MCF 10A (cell line): ENCODE measurements around the gene TUBA3E. TPM values are rescaled to one million over a fixed set of nuclear protein-coding genes. Genes with fewer than 3 reads are reported as not detected.
"Not testable (repeated sequence)": the region's sequence is repeated elsewhere in the genome, so short reads cannot be mapped to it uniquely, and the experiment has no call there.

Source experiments
- BruUV-seq: library from RNA; stranded (reverse); fragments of 400-500 nt; replicated peaks from 2 replicates; lab custom pipeline; 2021; lab: Mats Ljungman, UMichigan
- CTCF ChIA-PET: fragments of 300-600 bp; sonication (Branson Sonifier 250); formaldehyde crosslinking; extraction: SDS; loops from one replicate; lab custom pipeline; 2021; ENCODE audit warnings: antibody characterized with exemption, inconsistent platforms; lab: Yijun Ruan, JAX
- POLR2A ChIA-PET: fragments of 300-600, 350-650 bp; sonication (Branson Sonifier 250); formaldehyde crosslinking; extraction: SDS; loops from one replicate; lab custom pipeline; 2020; ENCODE audit warnings: antibody characterized with exemption, inconsistent platforms; lab: Yijun Ruan, JAX
- DNase-seq: peaks from one replicate; pipeline ENCODE4 v3.0.0-alpha.2; 2018; ENCODE audit not compliant: unreplicated experiment
- H3K27ac Mint-ChIP-seq: one replicate; pipeline ENCODE4 v1.8.0; 2022; ENCODE audit warnings: mild to moderate bottlenecking, low read depth, mixed read lengths; ENCODE audit not compliant: unreplicated experiment
- H3K27me3 Mint-ChIP-seq: one replicate; pipeline ENCODE4 v1.8.0; 2022; ENCODE audit warnings: mixed read lengths; ENCODE audit not compliant: insufficient read depth, unreplicated experiment
- H3K36me3 Mint-ChIP-seq: one replicate; pipeline ENCODE4 v1.8.0; 2022; ENCODE audit warnings: mild to moderate bottlenecking, moderate library complexity, mixed read lengths; ENCODE audit not compliant: insufficient read depth, unreplicated experiment
- H3K4me1 Mint-ChIP-seq: one replicate; pipeline ENCODE4 v1.8.0; 2022; ENCODE audit warnings: mixed read lengths; ENCODE audit not compliant: insufficient read depth, unreplicated experiment
- H3K4me3 Mint-ChIP-seq: one replicate; pipeline ENCODE4 v1.8.0; 2022; ENCODE audit warnings: mild to moderate bottlenecking, moderate library complexity, mixed read lengths; ENCODE audit not compliant: unreplicated experiment
- H3K9me3 Mint-ChIP-seq: one replicate; pipeline ENCODE4 v1.8.0; 2022; ENCODE audit warnings: mixed read lengths; ENCODE audit not compliant: unreplicated experiment
- intact Hi-C: fragments of 100-400 bp; cut with micrococcal nuclease; formaldehyde crosslinking; loops from 2 replicates; pipeline ENCODE4 v1.14.1; 2022
- total RNA-seq: library from RNA; stranded (reverse); gene quantifications from 2 replicates; pipeline ENCODE4 v1.2.3, GENCODE V29; 2022
- TF ChIP-seq, protein P1 (sequence below): fragments of 200-600 bp; IDR thresholded peaks from one replicate; pipeline ENCODE4 v1.8.0; 2022; ENCODE audit warnings: antibody characterized with exemption, mild to moderate bottlenecking; ENCODE audit not compliant: unreplicated experiment

TUBA3E gene
- total RNA-seq, 1 experiment from 2014 or later = not detected

DNA sequence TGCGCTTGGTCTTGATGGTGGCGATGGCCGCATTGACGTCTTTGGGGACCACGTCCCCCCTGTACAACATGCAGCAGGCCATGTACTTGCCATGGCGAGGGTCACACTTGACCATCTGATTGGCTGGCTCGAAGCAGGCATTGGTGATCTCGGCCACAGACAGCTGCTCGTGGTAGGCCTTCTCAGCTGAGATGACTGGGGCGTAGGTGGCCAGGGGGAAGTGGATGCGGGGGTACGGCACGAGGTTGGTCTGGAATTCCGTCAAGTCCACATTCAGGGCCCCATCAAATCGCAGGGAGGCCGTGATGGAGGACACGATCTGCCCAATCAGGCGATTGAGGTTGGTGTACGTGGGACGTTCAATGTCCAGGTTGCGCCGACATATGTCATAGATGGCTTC is 4.4 kb downstream of the TUBA3E start:
- H3K4me3 Mint-ChIP-seq, CTCF ChIA-PET, H3K27ac Mint-ChIP-seq, H3K4me1 Mint-ChIP-seq, H3K36me3 Mint-ChIP-seq, H3K9me3 Mint-ChIP-seq, POLR2A ChIA-PET, BruUV-seq, DNase-seq, intact Hi-C loops, H3K27me3 Mint-ChIP-seq: not testable (repeated sequence)

DNA sequence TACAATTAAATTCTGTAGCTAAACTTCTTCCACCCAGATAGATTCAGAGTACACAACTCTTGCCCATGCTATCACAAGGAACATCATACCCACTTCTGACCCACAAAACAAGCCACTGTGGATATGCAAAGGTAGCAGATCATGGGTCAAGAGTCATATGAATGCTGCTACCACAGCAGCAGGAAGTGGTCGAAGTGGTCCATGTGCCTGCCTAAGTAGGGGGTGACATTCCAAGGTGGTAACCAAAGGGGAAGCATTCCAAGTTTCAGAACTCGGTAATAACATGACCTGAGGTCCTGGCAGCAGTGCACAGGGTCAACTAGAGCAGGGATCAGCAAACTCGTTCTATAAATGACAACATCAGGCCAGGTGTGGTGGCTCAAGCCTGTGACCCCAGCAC is 5.8 kb downstream of the TUBA3E start:
- intact Hi-C loops, H3K36me3 Mint-ChIP-seq, H3K27ac Mint-ChIP-seq, BruUV-seq, H3K4me3 Mint-ChIP-seq, H3K4me1 Mint-ChIP-seq, DNase-seq, POLR2A ChIA-PET, H3K27me3 Mint-ChIP-seq, H3K9me3 Mint-ChIP-seq: not testable (repeated sequence)
- CTCF ChIA-PET = interaction anchor here (0.7 kb wide), 1 partner anchor 914 kb away, joined by 4 read pairs; no protein-coding TSS in a partner anchor

DNA sequence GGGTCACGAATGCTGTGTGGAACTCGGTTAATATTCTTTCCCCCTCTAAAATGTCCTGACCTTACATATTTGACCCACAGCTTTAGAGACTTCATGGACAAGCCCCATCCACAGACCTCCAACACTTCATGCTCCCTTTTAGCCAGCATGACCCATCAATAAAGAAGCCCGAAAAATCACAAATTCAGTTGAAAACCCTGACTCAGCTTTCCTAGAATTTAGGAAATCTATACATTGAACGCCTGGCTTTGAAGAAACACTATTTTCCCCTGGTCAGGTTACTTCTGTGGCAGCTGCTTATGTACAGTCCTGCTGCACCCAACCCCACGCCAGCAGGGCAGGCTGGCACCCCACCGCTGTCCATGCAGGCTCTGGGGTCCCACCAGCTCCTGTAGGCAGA is 6.9 kb downstream of the TUBA3E start:
- not testable (repeated sequence) for H3K4me1 Mint-ChIP-seq, BruUV-seq, H3K27ac Mint-ChIP-seq

DNA sequence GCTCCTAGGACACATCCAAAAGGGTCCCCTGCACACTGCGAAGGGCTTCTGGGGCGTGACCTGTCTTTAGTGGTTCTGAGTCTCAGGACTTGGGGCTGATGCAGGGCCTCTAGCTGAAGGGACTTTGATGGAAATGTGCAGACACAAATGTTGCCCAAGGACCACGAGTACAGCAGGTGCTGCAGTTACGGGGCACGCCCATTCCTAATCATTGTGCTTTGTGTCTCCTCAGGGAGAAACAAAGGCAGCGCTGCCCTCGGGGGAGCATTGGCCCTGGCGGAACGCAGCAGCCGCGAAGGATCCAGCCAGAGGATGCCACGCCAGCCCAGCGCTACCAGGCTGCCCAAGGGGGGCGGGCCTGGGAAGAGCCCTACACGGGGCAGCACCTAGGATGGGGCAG is 8.0 kb downstream of the TUBA3E start:
- ChIA-PET POLR2A (interaction anchor here (0.7 kb wide), 1 partner anchor 770 kb away, joined by 3 read pairs; no protein-coding TSS in a partner anchor), CTCF (interaction anchor here (0.7 kb wide), 1 partner anchor 599 kb away, joined by 3 read pairs; no protein-coding TSS in a partner anchor)
- H3K4me3 Mint-ChIP-seq = no peak overlapping the region
- no peak for DNase-seq
- no TSS peak for BruUV-seq
- no peaks in the 10 kb centered on the region for H3K27me3 Mint-ChIP-seq
- intact Hi-C loops = no loop called here
- H3K4me1 Mint-ChIP-seq = peaks cover 5% of the 10 kb centered on the region
- TF ChIP-seq, protein P1, sequence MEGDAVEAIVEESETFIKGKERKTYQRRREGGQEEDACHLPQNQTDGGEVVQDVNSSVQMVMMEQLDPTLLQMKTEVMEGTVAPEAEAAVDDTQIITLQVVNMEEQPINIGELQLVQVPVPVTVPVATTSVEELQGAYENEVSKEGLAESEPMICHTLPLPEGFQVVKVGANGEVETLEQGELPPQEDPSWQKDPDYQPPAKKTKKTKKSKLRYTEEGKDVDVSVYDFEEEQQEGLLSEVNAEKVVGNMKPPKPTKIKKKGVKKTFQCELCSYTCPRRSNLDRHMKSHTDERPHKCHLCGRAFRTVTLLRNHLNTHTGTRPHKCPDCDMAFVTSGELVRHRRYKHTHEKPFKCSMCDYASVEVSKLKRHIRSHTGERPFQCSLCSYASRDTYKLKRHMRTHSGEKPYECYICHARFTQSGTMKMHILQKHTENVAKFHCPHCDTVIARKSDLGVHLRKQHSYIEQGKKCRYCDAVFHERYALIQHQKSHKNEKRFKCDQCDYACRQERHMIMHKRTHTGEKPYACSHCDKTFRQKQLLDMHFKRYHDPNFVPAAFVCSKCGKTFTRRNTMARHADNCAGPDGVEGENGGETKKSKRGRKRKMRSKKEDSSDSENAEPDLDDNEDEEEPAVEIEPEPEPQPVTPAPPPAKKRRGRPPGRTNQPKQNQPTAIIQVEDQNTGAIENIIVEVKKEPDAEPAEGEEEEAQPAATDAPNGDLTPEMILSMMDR = no peak
- H3K9me3 Mint-ChIP-seq = no peaks in the 10 kb centered on the region
- peaks cover 19% of the 10 kb centered on the region for H3K36me3 Mint-ChIP-seq
- no peak overlapping the region for H3K27ac Mint-ChIP-seq

More for the DNA sequence above, 6.9 kb downstream of the TUBA3E start:
- H3K4me3 Mint-ChIP-seq, DNase-seq, CTCF ChIA-PET, H3K9me3 Mint-ChIP-seq, intact Hi-C loops, H3K27me3 Mint-ChIP-seq: not testable (repeated sequence)
- POLR2A ChIA-PET = interaction anchor here (0.6 to 1.2 kb wide), 4 partner anchors 10 to 184 kb away, joined by 3 to 4 read pairs (median 3); partner anchors contain the start of gene SMPD4
- H3K36me3 Mint-ChIP-seq = peaks cover 14% of the 10 kb centered on the region

DNA sequence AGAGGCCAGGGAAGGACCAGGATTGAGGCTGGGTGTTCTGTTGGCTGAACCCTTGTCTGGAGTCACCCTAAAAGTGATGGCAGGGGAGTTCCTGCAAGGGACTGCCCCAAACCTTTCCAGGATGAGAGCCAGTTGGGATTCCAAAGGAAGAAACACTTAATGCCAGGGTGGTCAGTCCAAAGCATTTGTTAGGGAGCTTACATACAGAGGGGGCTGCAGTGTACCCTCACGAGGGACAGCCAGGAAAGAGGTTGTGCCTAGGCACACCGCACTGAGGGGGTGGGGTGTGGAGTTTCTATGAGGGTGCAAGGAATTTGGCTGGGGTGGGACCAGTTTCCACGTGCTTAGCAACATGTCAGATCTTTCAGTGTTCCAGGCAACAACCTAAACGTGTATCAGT is 9.3 kb downstream of the TUBA3E start:
- H3K27ac Mint-ChIP-seq, H3K9me3 Mint-ChIP-seq, H3K4me3 Mint-ChIP-seq, H3K4me1 Mint-ChIP-seq, POLR2A ChIA-PET, CTCF ChIA-PET, BruUV-seq, H3K27me3 Mint-ChIP-seq, DNase-seq: not testable (repeated sequence)
- H3K36me3 Mint-ChIP-seq = peaks cover 19% of the 10 kb centered on the region
- intact Hi-C loops = loop anchor here (10.0 kb wide), 1 partner anchor 66 kb away; no protein-coding TSS in a partner anchor

DNA sequence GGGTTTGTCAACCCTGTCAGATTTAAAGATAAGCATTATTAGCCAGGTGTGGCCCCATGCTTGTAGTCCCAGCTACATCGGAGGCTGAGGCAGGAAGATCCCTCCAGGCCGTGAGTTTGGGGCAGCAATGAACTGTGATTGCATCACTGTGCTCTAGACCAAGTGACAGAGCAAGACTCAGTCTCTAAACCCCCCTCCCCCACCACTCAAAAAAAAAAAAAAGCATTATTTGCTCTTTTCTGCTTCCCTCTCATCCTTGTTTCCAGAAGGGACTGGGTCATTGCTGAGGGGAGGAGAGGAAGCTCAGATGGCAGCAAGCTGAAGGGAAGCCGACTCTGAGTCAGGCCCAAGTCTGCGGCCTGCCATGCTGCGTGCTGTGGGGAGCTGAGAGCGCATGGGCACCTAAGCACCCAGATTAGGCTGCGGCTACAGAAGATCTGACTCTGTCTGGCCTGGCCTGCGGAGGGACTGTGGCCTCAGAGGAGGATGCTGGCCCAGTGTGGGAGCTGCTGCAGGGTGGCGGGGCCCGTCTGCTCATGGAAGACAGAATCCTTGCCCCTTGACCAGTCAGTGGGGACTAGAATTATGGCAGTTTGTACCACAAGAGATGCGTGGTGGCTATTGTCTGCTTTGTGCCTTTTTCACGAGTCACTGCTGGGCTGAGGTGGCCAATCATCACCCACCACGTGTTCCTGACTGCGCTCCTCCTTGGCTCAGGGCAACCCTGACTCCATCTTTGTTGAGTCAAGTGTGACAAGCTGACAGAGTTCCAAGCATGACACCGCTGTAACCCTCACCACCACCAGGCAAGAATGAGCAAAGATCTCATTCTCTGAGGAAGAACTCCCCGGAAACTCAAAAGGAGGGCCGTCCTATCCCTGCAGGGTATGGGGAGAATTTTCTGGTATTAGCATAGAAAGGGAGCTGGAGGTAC is 10.1 kb downstream of the TUBA3E start:
- H3K4me3 Mint-ChIP-seq, CTCF ChIA-PET, H3K9me3 Mint-ChIP-seq, H3K4me1 Mint-ChIP-seq, DNase-seq, POLR2A ChIA-PET, H3K27ac Mint-ChIP-seq, BruUV-seq, H3K27me3 Mint-ChIP-seq: not testable (repeated sequence)
- peaks cover 19% of the 10 kb centered on the region for H3K36me3 Mint-ChIP-seq
- intact Hi-C loops = loop anchor here (10.0 kb wide), 1 partner anchor 67 kb away; no protein-coding TSS in a partner anchor
